GM12878 (cell line): Measurements from ENCODE around the gene ZNF566. TPM values are rescaled to one million over a fixed set of nuclear protein-coding genes. Genes with fewer than 3 reads are reported as not detected.

Experiments
- ATAC-seq: fragments of 200-7000 bp; cut with Tn5 transposase; 3 replicates; pipeline ENCODE4 v1.9.1; 2020; ENCODE audit warnings: mild to moderate bottlenecking, moderate library complexity
- BruUV-seq: library from RNA; stranded (reverse); fragments of 400-500 nt; replicated peaks from 2 replicates; lab custom pipeline; 2021; lab: Mats Ljungman, UMichigan
- CTCF ChIA-PET: fragments of 300-600 bp; sonication (Branson Sonifier 250); formaldehyde crosslinking; extraction: SDS; loops from one replicate; lab custom pipeline; 2021; ENCODE audit warnings: inconsistent platforms; lab: Yijun Ruan, JAX
- POLR2A ChIA-PET: fragments of 350-600 bp; formaldehyde crosslinking; extraction: SDS; loops from one replicate; lab custom pipeline; 2021; ENCODE audit warnings: inconsistent platforms; lab: Charles Lee
- RAD21 ChIA-PET: fragments of 300-600 bp; sonication (Branson Sonifier 250); formaldehyde crosslinking; loops from one replicate; lab custom pipeline; 2023; ENCODE audit warnings: antibody characterized with exemption; ENCODE audit not compliant: unreplicated experiment; lab: Charles Lee
- SMC1A ChIA-PET: fragments of 300-600 bp; sonication (Branson Sonifier 250); formaldehyde crosslinking; loops from one replicate; lab custom pipeline; 2023; ENCODE audit not compliant: unreplicated experiment, uncharacterized antibody; lab: Charles Lee
- DNase-seq: peaks from one replicate; pipeline ENCODE4 v3.0.0-alpha.2; 2011; ENCODE audit warnings: low read depth, low spot score
- FAIRE-seq: peaks from 3 replicates; lab custom pipeline; 2011; peaks lifted over from hg19 to GRCh38; lab: Jason Lieb, UNC
- H2AFZ ChIP-seq: 2 replicates; pipeline ENCODE4 v1.6.0; 2011; ENCODE audit warnings: low read depth, low read length, control low read depth; ENCODE audit not compliant: control insufficient read depth
- H3K27ac ChIP-seq: 2 replicates; pipeline ENCODE4 v1.5.1; 2011; ENCODE audit warnings: control low read depth; ENCODE audit not compliant: control insufficient read depth, insufficient read depth
- H3K27me3 ChIP-seq, 2 experiments: replicated peaks in 1 of 2; 2 replicates each; pipeline versions ENCODE4 v1.6.0 to v1.6.1; 2011; ENCODE audit warnings: low read length in 1 of 2; ENCODE audit not compliant: control insufficient read depth in 2 of 2, insufficient read depth in 2 of 2
- H3K36me3 ChIP-seq, 2 experiments: 2 replicates each; pipeline ENCODE4 v1.5.1; 2011; ENCODE audit warnings: low read length in 1 of 2; ENCODE audit not compliant: control insufficient read depth in 2 of 2, insufficient read depth in 2 of 2
- H3K4me1 ChIP-seq: 2 replicates; pipeline ENCODE4 v1.6.1; 2011; ENCODE audit warnings: mild to moderate bottlenecking, low read length, moderate library complexity, mixed read lengths; ENCODE audit not compliant: control insufficient read depth, insufficient read depth
- H3K4me2 ChIP-seq: 2 replicates; pipeline ENCODE4 v1.6.0; 2011; ENCODE audit warnings: control low read depth; ENCODE audit not compliant: control insufficient read depth, insufficient read depth
- H3K4me3 ChIP-seq: fragments of 200-600 bp; sonication (generic); 2 replicates; pipeline ENCODE4 v1.5.1; 2016
- H3K79me2 ChIP-seq: 2 replicates; pipeline ENCODE4 v1.6.0; 2011; ENCODE audit warnings: low read length; ENCODE audit not compliant: control insufficient read depth, insufficient read depth
- H3K9ac ChIP-seq: 2 replicates; pipeline ENCODE4 v1.8.0; 2011; ENCODE audit warnings: low read length, control low read depth, mixed read lengths; ENCODE audit not compliant: control insufficient read depth, insufficient read depth
- H3K9me3 ChIP-seq: replicated peaks from 3 replicates; pipeline ENCODE4 v1.5.1; 2011; ENCODE audit warnings: mild to moderate bottlenecking, low read length; ENCODE audit not compliant: control insufficient read depth, insufficient read depth
- H4K20me1 ChIP-seq: 2 replicates; pipeline ENCODE4 v1.6.0; 2011; ENCODE audit not compliant: control insufficient read depth, insufficient read depth
- BHLHE40 ChIP-seq, 2 experiments: fragments of 450-650 bp in 1 of 2; IDR thresholded peaks; 2 replicates each; pipeline ENCODE4 v1.6.1; 2011 to 2017; ENCODE audit warnings: low read depth in 2 of 2, borderline replicate concordance in 1 of 2, improper control_type of control experiment in 1 of 2, low read length in 1 of 2, mild to moderate bottlenecking in 1 of 2
- BMI1 ChIP-seq: fragments of 450-650 bp; IDR thresholded peaks from 2 replicates; pipeline ENCODE4 v1.6.1; 2016; ENCODE audit warnings: mild to moderate bottlenecking, moderate library complexity, borderline replicate concordance
- CHD2 ChIP-seq: IDR thresholded peaks from 2 replicates; pipeline ENCODE4 v1.6.1; 2011; ENCODE audit warnings: low read depth, low read length, improper control_type of control experiment, borderline replicate concordance
- MXI1 ChIP-seq: fragments of 150-350 bp; IDR thresholded peaks from 2 replicates; pipeline ENCODE4 v1.6.1; 2011; ENCODE audit warnings: low read depth, mild to moderate bottlenecking, inconsistent platforms, low read length, improper control_type of control experiment
- NBN ChIP-seq: fragments of 450-650 bp; IDR thresholded peaks from 2 replicates; pipeline ENCODE4 v1.6.1; 2016
- NFIC ChIP-seq: IDR thresholded peaks from 2 replicates; pipeline ENCODE4 v1.6.1; 2012; ENCODE audit warnings: low read depth, mild to moderate bottlenecking, inconsistent platforms, low read length, moderate library complexity
- NKRF ChIP-seq: fragments of 450-650 bp; conservative IDR thresholded peaks from 2 replicates; pipeline ENCODE4 v1.6.1; 2017; ENCODE audit warnings: mild to moderate bottlenecking, moderate library complexity
- PAX5 ChIP-seq: IDR thresholded peaks from 2 replicates; pipeline ENCODE4 v1.6.1; 2011; ENCODE audit warnings: low read depth, low read length, borderline replicate concordance
- RUNX3 ChIP-seq: IDR thresholded peaks from 2 replicates; pipeline ENCODE4 v1.6.1; 2012; ENCODE audit warnings: low read length, inconsistent platforms
- SIN3A ChIP-seq: IDR thresholded peaks from 2 replicates; pipeline ENCODE4 v1.6.1; 2012; ENCODE audit warnings: low read depth, low read length, improper control_type of control experiment
- SIX5 ChIP-seq: IDR thresholded peaks from 2 replicates; pipeline ENCODE4 v1.6.1; 2011; ENCODE audit warnings: mild to moderate bottlenecking, low read depth, low read length, moderate library complexity; ENCODE audit not compliant: severe bottlenecking
- SMAD1 ChIP-seq: fragments of 450-650 bp; IDR thresholded peaks from 2 replicates; pipeline ENCODE4 v1.6.1; 2018; ENCODE audit warnings: mild to moderate bottlenecking, low read depth; ENCODE audit not compliant: partially characterized antibody
- SMAD5 ChIP-seq: IDR thresholded peaks from 2 replicates; pipeline ENCODE4 v1.6.1; 2016; ENCODE audit warnings: antibody characterized with exemption, low read depth
- ZNF687 ChIP-seq: fragments of 450-650 bp; IDR thresholded peaks from 2 replicates; pipeline ENCODE4 v1.6.1; 2017; ENCODE audit warnings: mild to moderate bottlenecking, moderate library complexity
- WGBS: methylation state at CpG from one replicate; pipeline ENCODE4 v1.1.6; 2016; ENCODE audit warnings: low lambda C conversion rate; ENCODE audit not compliant: insufficient replicate concordance, insufficient coverage; ENCODE audit errors: missing lambda C conversion rate; 5-methylcytosine and 5-hydroxymethylcytosine counted together
- in situ Hi-C: fragments of 300-500 bp; cut with MboI; formaldehyde crosslinking; loops from 9 replicates; pipeline ENCODE4 v1.14.3; 2018; ENCODE audit warnings: mixed read lengths
- intact Hi-C: fragments of 100-400 bp; cut with micrococcal nuclease; formaldehyde crosslinking; loops from one replicate; pipeline ENCODE4 v1.14.2; 2022; ENCODE audit not compliant: unreplicated experiment
- polyA plus RNA-seq, 11 experiments: library from polyadenylated mRNA; depleted of rRNA in 4 of 11; unstranded in 6 of 11; stranded (reverse) in 5 of 11; fragments of >200 nt; fragmentation: Nextera tagmentation in 4 of 11; fragmentation: Illumina TruSeq in 1 of 11; extraction: Ambion mirVana in 4 of 11; extraction: Trizol in 1 of 11; gene quantifications; 1 replicate in 1 of 11; 2 replicates in 10 of 11; pipeline versions ENCODE4 v1.2.1 to v1.2.3, GENCODE V29; 2011 to 2016; ENCODE audit warnings: inconsistent platforms in 2 of 11, missing spikeins in 2 of 11, low read depth in 1 of 11
- total RNA-seq, 4 experiments: library from RNA; depleted of rRNA in 3 of 4; stranded (reverse); fragments of >200 nt in 3 of 4; fragmentation: Illumina TruSeq in 1 of 4; extraction: Trizol in 1 of 4; gene quantifications; 2 replicates each; pipeline versions ENCODE4 v1.2.1 to v1.2.3, GENCODE V29; 2013 to 2021

ZNF566 gene
- total and polyA plus RNA-seq, 10 of the 15 experiments (the other 5 are each of a cell fraction or from before 2014, with no cell fraction given), result 2.5 to 5.8 (median 3.9) TPM

- TF ChIP-seq BHLHE40 (IDR thresholded peaks at IDR 0.05; ENCODE audit: borderline replicate concordance in 1 of 2, low read depth in 2 of 2, low read length in 1 of 2) (peak; percentile 26 to 78; a peak in 1 of 4 replicates), SIX5 (peak; percentile 71), MXI1 (peak; percentile 84), ZNF687 (peak; percentile 52; the same call in 1 of the 2 replicates)
These were observed at the start of gene ZNF566 (continued) for GRCh38 chr19:36489118-36489919.

GRCh38 chr19:36528921-36529518, 39.7 kb upstream of the ZNF566 start:
- ChIA-PET RAD21 (interaction anchor here (0.8 to 1.2 kb wide), 2 partner anchors 44 to 137 kb away, joined by 3 to 4 read pairs; partner anchors contain the start of genes ZNF461 and ZNF529), CTCF (interaction anchor here (1.3 to 2.2 kb wide), 2 partner anchors 36 to 40 kb away, joined by 3 to 6 read pairs; partner anchors contain the start of gene ZNF566), POLR2A (interaction anchor here (0.5 to 2.3 kb wide), 6 partner anchors 39 to 322 kb away, joined by 3 to 9 read pairs (median 5); partner anchors contain the start of genes ZNF345, ZNF529 and ZNF566), SMC1A (interaction anchor here (0.6 to 1.7 kb wide), 8 partner anchors 15 to 899 kb away, joined by 3 to 5 read pairs (median 3); partner anchors contain the start of genes ZFP14, ZNF382, ZNF529 and ZNF566)
- H3K4me2 ChIP-seq, result peak overlapping the region; percentile 72
- DNase-seq (peak; percentile 19), FAIRE-seq (peak; percentile 71), ATAC-seq (peak; percentile 40)
- peak overlapping the region; percentile 95 for H2AFZ ChIP-seq
- peak overlapping the region; percentile 76 for H3K4me3 ChIP-seq
- WGBS, result under 1% methylated on average over 12 of the region's 12 CpGs
- no peaks in the 10 kb centered on the region for H3K27me3 ChIP-seq
- H3K9me3 ChIP-seq, result peaks cover 15% of the 10 kb centered on the region
- no peaks in the 10 kb centered on the region for H4K20me1 ChIP-seq
- in situ Hi-C loops (no loop called here), intact Hi-C loops (loop anchor here (1.0 to 5.0 kb wide), 3 partner anchors 37 to 243 kb away; partner anchors contain the start of genes ZNF529 and ZNF850)
- H3K9ac ChIP-seq, result peak overlapping the region; percentile 85
- H3K79me2 ChIP-seq, result peaks cover 17% of the 10 kb centered on the region
- H3K36me3 ChIP-seq, result no peaks in the 10 kb centered on the region
- BruUV-seq, result TSS peak; percentile 89
- H3K4me1 ChIP-seq, result no peaks in the 10 kb centered on the region
- H3K27ac ChIP-seq, result peak overlapping the region; percentile 83
- no peak for TF ChIP-seq SMAD5
- TF ChIP-seq BMI1, result no peak
- TF ChIP-seq SIN3A, result peak; percentile 45; the same call in 1 of the 2 replicates
- TF ChIP-seq SMAD1, result peak; percentile 26
- TF ChIP-seq NFIC, result no peak
- TF ChIP-seq CHD2, result 0 out of 2 replicates have a peak, but pooled peaks have one; percentile 69
- TF ChIP-seq RUNX3, result 0 out of 2 replicates have a peak, but pooled peaks have one; percentile 2
- TF ChIP-seq NBN, result peak; percentile 19; the same call in 1 of the 2 replicates
- TF ChIP-seq PAX5, result peak; percentile 22; the same call in 1 of the 2 replicates
- peak; percentile 5; the same call in 1 of the 2 replicates for TF ChIP-seq NKRF
